Measurements from ENCODE around the gene OFD1.

The OFD1 gene

DNA sequence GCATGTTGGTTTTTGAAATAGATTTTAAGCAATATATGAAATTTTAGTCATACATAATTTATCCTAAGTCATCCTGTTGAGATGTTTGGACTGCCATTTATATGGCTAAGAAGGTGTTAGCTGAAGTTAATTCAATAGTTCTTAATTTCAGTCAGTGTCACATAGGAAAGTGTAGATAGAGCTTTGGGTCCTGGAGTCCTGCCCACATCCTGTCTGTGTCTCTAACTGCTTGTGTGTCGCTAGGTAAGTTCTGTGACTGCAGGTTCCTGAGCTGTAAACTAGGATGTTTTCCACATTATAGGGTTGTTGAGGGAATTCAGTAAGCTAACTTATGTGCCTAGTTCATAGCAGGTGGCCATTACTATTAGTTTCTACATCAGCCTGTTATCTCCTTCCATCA, 20.7 kb downstream of the OFD1 start:
- no peak for DNase-seq (ENCODE audit: extremely low spot score)
- no peak for TF ChIP-seq CTBP1 (IDR thresholded peaks at IDR 0.05; ENCODE audit: borderline replicate concordance)
- no peak for TF ChIP-seq HDGF (IDR thresholded peaks at IDR 0.05; ENCODE audit: borderline replicate concordance)
- TF ChIP-seq NFRKB (IDR thresholded peaks at IDR 0.05) = no peak
- no peak for TF ChIP-seq ELF4 (IDR thresholded peaks at IDR 0.05)
- no peak for TF ChIP-seq ARNT (IDR thresholded peaks at IDR 0.05)
- TF ChIP-seq LEF1 (IDR thresholded peaks at IDR 0.05; ENCODE audit: borderline replicate concordance) = no peak
- TF ChIP-seq ZNF384 (IDR thresholded peaks at IDR 0.05) = no peak
- TF ChIP-seq FOXK2 (IDR thresholded peaks at IDR 0.05) = no peak
- TF ChIP-seq, protein P1, sequence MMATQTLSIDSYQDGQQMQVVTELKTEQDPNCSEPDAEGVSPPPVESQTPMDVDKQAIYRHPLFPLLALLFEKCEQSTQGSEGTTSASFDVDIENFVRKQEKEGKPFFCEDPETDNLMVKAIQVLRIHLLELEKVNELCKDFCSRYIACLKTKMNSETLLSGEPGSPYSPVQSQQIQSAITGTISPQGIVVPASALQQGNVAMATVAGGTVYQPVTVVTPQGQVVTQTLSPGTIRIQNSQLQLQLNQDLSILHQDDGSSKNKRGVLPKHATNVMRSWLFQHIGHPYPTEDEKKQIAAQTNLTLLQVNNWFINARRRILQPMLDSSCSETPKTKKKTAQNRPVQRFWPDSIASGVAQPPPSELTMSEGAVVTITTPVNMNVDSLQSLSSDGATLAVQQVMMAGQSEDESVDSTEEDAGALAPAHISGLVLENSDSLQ (IDR thresholded peaks at IDR 0.05) = no peak
- ChIA-PET POLR2A (no interaction called here), CTCF (interaction anchor here (0.8 kb wide), 1 partner anchor 93 kb away, joined by 3 read pairs; no protein-coding TSS in a partner anchor)

DNA sequence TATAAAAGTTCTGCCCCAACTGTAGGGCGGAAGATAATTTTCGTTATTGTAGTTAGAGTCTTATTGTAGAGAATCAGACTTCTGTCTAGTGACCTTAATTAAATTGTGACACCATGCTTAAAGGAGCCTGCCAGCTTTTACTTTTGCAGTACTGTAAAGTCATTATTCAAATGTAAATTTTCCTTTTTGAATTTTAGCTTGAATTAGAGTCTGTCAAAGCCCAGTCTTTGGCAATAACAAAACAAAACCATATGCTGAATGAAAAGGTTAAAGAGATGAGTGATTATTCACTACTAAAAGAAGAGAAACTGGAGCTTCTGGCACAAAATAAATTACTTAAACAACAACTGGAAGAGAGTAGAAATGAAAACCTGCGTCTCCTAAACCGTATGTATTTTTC, 21.8 kb downstream of the OFD1 start:
- ChIA-PET CTCF (interaction anchor here (0.6 kb wide), 1 partner anchor 333 kb away, joined by 10 read pairs; no protein-coding TSS in a partner anchor), POLR2A (no interaction called here)
- no peak for DNase-seq (ENCODE audit: extremely low spot score)
- TF ChIP-seq FOXM1 (IDR thresholded peaks at IDR 0.05; ENCODE audit: borderline replicate concordance) = no peak
- TF ChIP-seq HDGF (IDR thresholded peaks at IDR 0.05; ENCODE audit: borderline replicate concordance) = no peak
- no peak for TF ChIP-seq SP1 (IDR thresholded peaks at IDR 0.05)
- TF ChIP-seq BHLHE40 (IDR thresholded peaks at IDR 0.05; ENCODE audit: borderline replicate concordance) = no peak
- no peak for TF ChIP-seq NFRKB (IDR thresholded peaks at IDR 0.05)
- no peak for TF ChIP-seq L3MBTL2 (conservative IDR thresholded peaks at IDR 0.05)
- TF ChIP-seq TARDBP (IDR thresholded peaks at IDR 0.05) = no peak
- no peak for TF ChIP-seq FOXA1 (IDR thresholded peaks at IDR 0.05)
- TF ChIP-seq CTBP1 (IDR thresholded peaks at IDR 0.05; ENCODE audit: borderline replicate concordance) = no peak
- TF ChIP-seq, protein P1 (IDR thresholded peaks at IDR 0.05) = no peak
- no peak for TF ChIP-seq SUZ12 (IDR thresholded peaks at IDR 0.05)
- TF ChIP-seq ELF4 (IDR thresholded peaks at IDR 0.05) = no peak
- no peak for TF ChIP-seq LEF1 (IDR thresholded peaks at IDR 0.05; ENCODE audit: borderline replicate concordance)
- no peak for TF ChIP-seq FOXK2 (IDR thresholded peaks at IDR 0.05)
- no peak for TF ChIP-seq ZNF384 (IDR thresholded peaks at IDR 0.05)
- no peak for TF ChIP-seq ARNT (IDR thresholded peaks at IDR 0.05)

DNA sequence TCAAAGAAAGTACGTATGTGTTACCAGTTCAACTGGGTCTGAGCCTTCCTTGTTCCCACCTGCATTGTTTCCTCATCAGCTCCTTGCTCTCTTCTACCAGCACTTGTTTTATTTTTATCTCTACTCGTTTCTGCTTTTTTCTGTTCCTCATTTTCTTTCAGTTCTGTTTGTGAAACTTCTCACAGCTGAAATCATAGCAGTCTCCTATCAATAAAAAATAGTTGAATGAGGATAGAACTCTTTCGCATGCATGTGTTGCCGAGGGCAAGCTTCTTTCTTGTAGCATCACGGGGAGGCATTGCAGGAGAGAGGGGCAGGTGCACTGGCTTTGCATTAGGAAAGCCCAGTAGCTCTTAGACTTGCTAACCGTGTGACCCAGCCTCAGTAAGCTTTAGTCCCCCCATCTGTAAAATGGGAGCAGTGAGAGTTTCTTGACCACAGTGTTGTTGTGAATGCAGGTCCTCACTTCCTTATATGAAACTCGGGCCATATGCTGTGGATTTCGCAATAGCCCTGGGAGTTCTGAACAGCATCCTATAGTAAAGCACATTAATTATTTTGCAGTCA, 24.7 kb downstream of the OFD1 start:
- TF ChIP-seq SUZ12 (IDR thresholded peaks at IDR 0.05) (no peak), HDGF (IDR thresholded peaks at IDR 0.05; ENCODE audit: borderline replicate concordance) (no peak), LEF1 (IDR thresholded peaks at IDR 0.05; ENCODE audit: borderline replicate concordance) (no peak), FOXM1 (IDR thresholded peaks at IDR 0.05; ENCODE audit: borderline replicate concordance) (no peak), NFRKB (IDR thresholded peaks at IDR 0.05) (no peak), TARDBP (IDR thresholded peaks at IDR 0.05) (no peak), SP1 (IDR thresholded peaks at IDR 0.05) (no peak), FOXA1 (IDR thresholded peaks at IDR 0.05) (no peak), ELF4 (IDR thresholded peaks at IDR 0.05) (no peak), ZNF384 (IDR thresholded peaks at IDR 0.05) (no peak), CTBP1 (IDR thresholded peaks at IDR 0.05; ENCODE audit: borderline replicate concordance) (no peak)
- POLR2A ChIA-PET = no interaction called here
- CTCF ChIA-PET = no interaction called here
- no peak for DNase-seq (ENCODE audit: extremely low spot score)

DNA sequence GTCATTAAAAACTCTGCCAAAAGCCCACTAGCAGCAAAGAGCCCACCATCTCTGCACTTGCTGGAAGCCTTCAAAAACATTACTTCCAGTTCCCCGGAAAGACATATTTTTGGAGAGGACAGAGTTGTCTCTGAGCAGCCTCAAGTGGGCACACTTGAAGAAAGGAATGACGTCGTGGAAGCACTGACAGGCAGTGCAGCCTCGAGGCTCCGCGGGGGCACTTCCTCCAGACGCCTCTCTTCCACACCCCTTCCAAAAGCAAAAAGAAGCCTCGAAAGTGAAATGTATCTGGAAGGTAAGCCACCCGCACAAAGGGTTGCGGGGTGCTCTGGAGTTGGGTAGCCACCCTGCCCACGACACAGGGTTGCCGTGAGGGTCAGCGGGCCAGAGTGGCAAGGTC, 25.9 kb downstream of the OFD1 start:
- no peak for DNase-seq (ENCODE audit: extremely low spot score)
- TF ChIP-seq FOXM1 (IDR thresholded peaks at IDR 0.05; ENCODE audit: borderline replicate concordance) (no peak), L3MBTL2 (conservative IDR thresholded peaks at IDR 0.05) (no peak), BHLHE40 (IDR thresholded peaks at IDR 0.05; ENCODE audit: borderline replicate concordance) (no peak), SP1 (IDR thresholded peaks at IDR 0.05) (no peak), ARNT (IDR thresholded peaks at IDR 0.05) (no peak), NFRKB (IDR thresholded peaks at IDR 0.05) (no peak), FOXK2 (IDR thresholded peaks at IDR 0.05) (no peak), LEF1 (IDR thresholded peaks at IDR 0.05; ENCODE audit: borderline replicate concordance) (no peak), ELF4 (IDR thresholded peaks at IDR 0.05) (no peak), ZNF384 (IDR thresholded peaks at IDR 0.05) (no peak), SUZ12 (IDR thresholded peaks at IDR 0.05) (no peak), CTBP1 (IDR thresholded peaks at IDR 0.05; ENCODE audit: borderline replicate concordance) (no peak), HDGF (IDR thresholded peaks at IDR 0.05; ENCODE audit: borderline replicate concordance) (no peak), FOXA1 (IDR thresholded peaks at IDR 0.05) (no peak), TARDBP (IDR thresholded peaks at IDR 0.05) (no peak)
- TF ChIP-seq, protein P1 (IDR thresholded peaks at IDR 0.05) = no peak
- ChIA-PET CTCF (interaction anchor here (0.7 kb wide), 1 partner anchor 24 kb away, joined by 5 read pairs; no protein-coding TSS in a partner anchor), POLR2A (no interaction called here)

DNA sequence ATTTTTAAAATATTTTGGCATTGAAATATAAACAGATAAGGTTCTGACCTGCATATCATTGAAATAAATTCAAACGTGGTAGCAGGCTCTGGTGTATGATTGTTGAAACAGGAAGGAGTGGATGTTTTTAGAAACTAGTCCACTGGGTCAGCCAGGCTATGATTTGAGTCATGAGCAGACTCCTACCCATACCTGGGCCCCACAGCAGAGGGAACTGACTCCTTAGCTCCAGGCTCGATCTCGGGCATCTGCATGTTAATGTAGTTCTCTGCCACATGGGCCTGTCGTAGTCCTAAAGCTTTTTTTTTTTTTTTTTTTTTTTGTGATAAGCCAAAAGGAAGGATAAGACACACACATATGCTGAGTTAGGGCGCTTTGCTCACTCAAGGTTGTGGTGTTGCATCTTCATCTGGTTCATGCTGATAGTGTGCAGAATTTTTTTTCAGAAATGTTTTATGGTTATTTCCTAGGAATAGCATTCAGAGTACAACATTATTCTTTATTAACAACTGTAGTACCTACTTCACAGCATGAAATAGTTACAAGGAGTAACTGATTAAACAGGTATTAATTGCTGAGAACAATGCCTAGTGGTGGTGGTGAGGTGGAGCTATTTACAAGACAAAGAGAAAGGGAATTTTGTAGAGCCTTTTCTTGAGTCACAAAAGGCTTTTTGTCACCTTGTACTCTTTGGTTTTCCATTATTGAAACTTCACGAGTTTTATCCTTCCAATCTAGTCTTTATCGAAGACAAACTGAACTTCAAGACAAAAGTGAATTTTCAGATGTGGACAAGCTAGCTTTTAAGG, 27.3 kb downstream of the OFD1 start:
- CTCF ChIA-PET = interaction anchor here (0.7 to 1.1 kb wide), 2 partner anchors 15 to 274 kb away, joined by 5 to 8 read pairs; no protein-coding TSS in a partner anchor
- no peak for TF ChIP-seq SUZ12 (IDR thresholded peaks at IDR 0.05)
- TF ChIP-seq ELF4 (IDR thresholded peaks at IDR 0.05) = no peak
- TF ChIP-seq HDGF (IDR thresholded peaks at IDR 0.05; ENCODE audit: borderline replicate concordance) = no peak
- TF ChIP-seq, protein P1 (IDR thresholded peaks at IDR 0.05) = no peak
- TF ChIP-seq L3MBTL2 (conservative IDR thresholded peaks at IDR 0.05) = no peak
- no peak for TF ChIP-seq FOXK2 (IDR thresholded peaks at IDR 0.05)
- TF ChIP-seq SP1 (IDR thresholded peaks at IDR 0.05) = no peak
- no peak for TF ChIP-seq FOXM1 (IDR thresholded peaks at IDR 0.05; ENCODE audit: borderline replicate concordance)
- TF ChIP-seq TARDBP (IDR thresholded peaks at IDR 0.05) = no peak
- TF ChIP-seq NFRKB (IDR thresholded peaks at IDR 0.05) = no peak
- no peak for TF ChIP-seq LEF1 (IDR thresholded peaks at IDR 0.05; ENCODE audit: borderline replicate concordance)
- TF ChIP-seq CTBP1 (IDR thresholded peaks at IDR 0.05; ENCODE audit: borderline replicate concordance) = no peak
- no peak for DNase-seq (ENCODE audit: extremely low spot score)

More for the DNA sequence above, 27.3 kb downstream of the OFD1 start:
- POLR2A ChIA-PET = no interaction called here

Data from HEK293T (cell line).